AG09309 (cell line): ENCODE results near the gene IL22RA1.

Source experiments
- DNase-seq: peaks from one replicate; pipeline ENCODE4 v3.0.0-alpha.2; 2010; ENCODE audit warnings: low read depth
- H3K4me3 ChIP-seq: 2 replicates; pipeline ENCODE4 v1.5.1; 2011; ENCODE audit warnings: mild to moderate bottlenecking, low read depth, low read length, moderate library complexity; ENCODE audit not compliant: control insufficient read depth
- CTCF ChIP-seq: IDR thresholded peaks from 2 replicates; pipeline ENCODE4 v1.5.1; 2011; ENCODE audit warnings: mild to moderate bottlenecking, low read depth, low read length, inconsistent platforms; ENCODE audit not compliant: insufficient read depth, control insufficient read depth; ENCODE audit errors: missing control alignments

IL22RA1 gene

GRCh38 chr1:24133819-24134218 lies 9.1 kb downstream of the IL22RA1 start:
- no peak for DNase-seq
- no peak for TF ChIP-seq CTCF
- no peak overlapping the region for H3K4me3 ChIP-seq

- no peak overlapping the region for H3K4me3 ChIP-seq
- DNase-seq = no peak
- TF ChIP-seq CTCF = no peak
Measured at GRCh38 chr1:24130385-24130784, 12.6 kb downstream of the IL22RA1 start.

GRCh38 chr1:24127801-24128363 lies 15.1 kb downstream of the IL22RA1 start:
- DNase-seq = no peak
- no peak overlapping the region for H3K4me3 ChIP-seq
- TF ChIP-seq CTCF = no peak

- no peak overlapping the region for H3K4me3 ChIP-seq
- TF ChIP-seq CTCF = no peak
- DNase-seq = no peak
Measured at GRCh38 chr1:24127134-24127800, 15.7 kb downstream of the IL22RA1 start.

- DNase-seq = no peak
- no peak overlapping the region for H3K4me3 ChIP-seq
- no peak for TF ChIP-seq CTCF
Measured at GRCh38 chr1:24126672-24127023, 16.3 kb downstream of the IL22RA1 start.

- no peak overlapping the region for H3K4me3 ChIP-seq
- no peak for DNase-seq
- no peak for TF ChIP-seq CTCF
Measured at GRCh38 chr1:24126018-24126671, 16.8 kb downstream of the IL22RA1 start.

- H3K4me3 ChIP-seq = no peak overlapping the region
- no peak for TF ChIP-seq CTCF
- DNase-seq = no peak
Measured at GRCh38 chr1:24125456-24125855, 17.5 kb downstream of the IL22RA1 start.
